ENCODE data around the gene EYS. TPM values are rescaled to one million over a fixed set of nuclear protein-coding genes. Genes with fewer than 3 reads are reported as not detected.
A peak's percentile ranks its signal among the peaks of the same experiment; 100 is the strongest.

EYS gene
- total and polyA plus RNA-seq, 3 experiments from 2014 or later, result not detected

- DNase-seq, result no peak
- H3K36me3 Mint-ChIP-seq, result no peaks in the 10 kb centered on the region
- H3K4me1 Mint-ChIP-seq, result no peaks in the 10 kb centered on the region
- Histone ChIP-seq H3K4me1 (ENCODE audit: insufficient read depth, low read length) (no peaks in the 10 kb centered on the region), H3K27ac (ENCODE audit: low read depth, low read length) (no peak overlapping the region), H3K36me3 (ENCODE audit: insufficient read depth, low read length) (no peaks in the 10 kb centered on the region), H3K27me3 (ENCODE audit: insufficient read depth, low read length, poor library complexity, severe bottlenecking) (no peaks in the 10 kb centered on the region), H3K9me3 (ENCODE audit: low read length) (no peaks in the 10 kb centered on the region), H3K4me3 (ENCODE audit: low read length) (no peak overlapping the region)
- no peak overlapping the region for H3K27ac Mint-ChIP-seq
- ChIA-PET POLR2A (no interaction called here), CTCF (no interaction called here)
- no peaks in the 10 kb centered on the region for H3K27me3 Mint-ChIP-seq
- H3K4me3 Mint-ChIP-seq, result no peak overlapping the region
- H3K9me3 Mint-ChIP-seq, result peaks cover 0 to 10% (median 5%) of the 10 kb centered on the region in 5 donors
Observed at GRCh38 chr6:65557224-65557623, 149.8 kb downstream of the EYS start.

- no peaks in the 10 kb centered on the region for H3K9me3 ChIP-seq (ENCODE audit: low read length)
- no peaks in the 10 kb centered on the region for H3K27me3 Mint-ChIP-seq
- POLR2A ChIA-PET, result no interaction called here
- H3K4me1 Mint-ChIP-seq, result no peaks in the 10 kb centered on the region
- peaks cover 0 to 16% (median 3%) of the 10 kb centered on the region in 5 donors for H3K9me3 Mint-ChIP-seq
- no peak overlapping the region for H3K4me3 ChIP-seq (ENCODE audit: low read length)
- CTCF ChIA-PET, result no interaction called here
- DNase-seq, result no peak
- H3K27ac ChIP-seq (ENCODE audit: low read depth, low read length), result no peak overlapping the region
- no peaks in the 10 kb centered on the region for H3K4me1 ChIP-seq (ENCODE audit: insufficient read depth, low read length)
- H3K36me3 Mint-ChIP-seq, result no peaks in the 10 kb centered on the region
- no peak overlapping the region for H3K4me3 Mint-ChIP-seq
- no peaks in the 10 kb centered on the region for H3K36me3 ChIP-seq (ENCODE audit: insufficient read depth, low read length)
- H3K27me3 ChIP-seq (ENCODE audit: insufficient read depth, low read length, poor library complexity, severe bottlenecking), result no peaks in the 10 kb centered on the region
- peak overlapping the region in 1 of 8 donors; percentile 4 for H3K27ac Mint-ChIP-seq
Observed at GRCh38 chr6:65546894-65547293, 160.1 kb downstream of the EYS start.

DNA sequence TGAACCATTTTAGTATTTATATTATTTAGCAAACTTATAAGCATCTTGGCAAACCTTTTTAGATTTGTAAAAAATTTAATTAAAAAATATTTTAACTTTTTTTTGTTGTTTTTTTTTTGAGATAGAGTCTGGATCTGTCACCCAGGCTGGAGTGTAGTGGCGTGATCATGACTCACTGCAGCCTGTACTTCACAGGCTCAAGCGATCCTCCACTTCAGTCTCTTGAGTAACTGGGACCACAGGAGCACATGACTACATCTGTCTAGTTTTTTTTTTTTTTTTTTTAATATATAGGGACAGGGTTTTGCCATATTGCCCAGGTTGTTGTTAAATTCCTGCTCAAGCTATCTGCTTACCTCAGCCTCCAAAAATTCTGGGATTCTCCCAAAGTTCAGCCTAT is 161.1 kb downstream of the EYS start:
- H3K27me3 Mint-ChIP-seq, result no peaks in the 10 kb centered on the region
- Histone ChIP-seq H3K4me3 (ENCODE audit: low read length) (no peak overlapping the region), H3K27me3 (ENCODE audit: insufficient read depth, low read length, poor library complexity, severe bottlenecking) (no peaks in the 10 kb centered on the region), H3K4me1 (ENCODE audit: insufficient read depth, low read length) (no peaks in the 10 kb centered on the region), H3K36me3 (ENCODE audit: insufficient read depth, low read length) (no peaks in the 10 kb centered on the region), H3K9me3 (ENCODE audit: low read length) (no peaks in the 10 kb centered on the region), H3K27ac (ENCODE audit: low read depth, low read length) (no peak overlapping the region)
- no peaks in the 10 kb centered on the region for H3K36me3 Mint-ChIP-seq
- H3K9me3 Mint-ChIP-seq, result peaks cover 1 to 16% (median 4%) of the 10 kb centered on the region in 5 donors
- no peak for DNase-seq
- ChIA-PET CTCF (no interaction called here), POLR2A (no interaction called here)
- no peak overlapping the region for H3K27ac Mint-ChIP-seq
- H3K4me1 Mint-ChIP-seq, result no peaks in the 10 kb centered on the region
- no peak overlapping the region for H3K4me3 Mint-ChIP-seq

- POLR2A ChIA-PET, result no interaction called here
- Mint-ChIP-seq H3K9me3 (peaks cover 0 to 42% (median 7%) of the 10 kb centered on the region in 5 donors), H3K4me3 (no peak overlapping the region), H3K4me1 (no peaks in the 10 kb centered on the region), H3K27ac (no peak overlapping the region), H3K27me3 (no peaks in the 10 kb centered on the region), H3K36me3 (no peaks in the 10 kb centered on the region)
- no peak for DNase-seq
- Histone ChIP-seq H3K27me3 (ENCODE audit: insufficient read depth, low read length, poor library complexity, severe bottlenecking) (no peaks in the 10 kb centered on the region), H3K4me3 (ENCODE audit: low read length) (no peak overlapping the region), H3K9me3 (ENCODE audit: low read length) (no peaks in the 10 kb centered on the region), H3K36me3 (ENCODE audit: insufficient read depth, low read length) (no peaks in the 10 kb centered on the region), H3K27ac (ENCODE audit: low read depth, low read length) (no peak overlapping the region), H3K4me1 (ENCODE audit: insufficient read depth, low read length) (no peaks in the 10 kb centered on the region)
- CTCF ChIA-PET, result no interaction called here
Observed at GRCh38 chr6:65538644-65539043, 168.4 kb downstream of the EYS start.

DNA sequence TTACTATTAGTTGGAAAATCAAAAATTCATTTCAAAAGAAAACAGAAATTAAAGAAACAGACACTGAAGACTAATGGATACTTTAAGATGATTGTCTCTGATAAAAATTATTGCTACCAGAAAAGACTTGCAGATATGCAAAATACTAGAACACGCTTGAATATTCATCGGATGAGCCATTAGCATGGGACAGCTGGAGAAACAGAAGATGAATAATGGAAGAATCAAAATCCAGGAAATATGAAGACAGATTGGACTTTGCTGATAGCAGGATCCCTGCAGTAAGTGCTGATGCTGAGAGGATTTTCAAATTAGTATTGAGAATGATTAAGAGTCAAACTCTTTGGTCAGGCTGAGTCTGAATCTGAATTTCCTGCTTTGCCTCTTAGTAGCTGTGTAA is 169.4 kb downstream of the EYS start:
- H3K27me3 ChIP-seq (ENCODE audit: insufficient read depth, low read length, poor library complexity, severe bottlenecking), result no peaks in the 10 kb centered on the region
- Mint-ChIP-seq H3K27me3 (no peaks in the 10 kb centered on the region), H3K4me3 (no peak overlapping the region), H3K4me1 (no peaks in the 10 kb centered on the region), H3K27ac (no peak overlapping the region), H3K9me3 (peaks cover 0 to 40% (median 12%) of the 10 kb centered on the region in 5 donors), H3K36me3 (no peaks in the 10 kb centered on the region)
- H3K36me3 ChIP-seq (ENCODE audit: insufficient read depth, low read length), result no peaks in the 10 kb centered on the region
- H3K4me1 ChIP-seq (ENCODE audit: insufficient read depth, low read length), result no peaks in the 10 kb centered on the region
- ChIA-PET POLR2A (no interaction called here), CTCF (no interaction called here)
- no peak overlapping the region for H3K4me3 ChIP-seq (ENCODE audit: low read length)
- no peaks in the 10 kb centered on the region for H3K9me3 ChIP-seq (ENCODE audit: low read length)
- H3K27ac ChIP-seq (ENCODE audit: low read depth, low read length), result no peak overlapping the region
- no peak for DNase-seq

- DNase-seq, result no peak
- H3K9me3 Mint-ChIP-seq, result peaks cover 0 to 36% (median 12%) of the 10 kb centered on the region in 5 donors
- POLR2A ChIA-PET, result no interaction called here
- no peaks in the 10 kb centered on the region for H3K36me3 Mint-ChIP-seq
- Histone ChIP-seq H3K27ac (ENCODE audit: low read depth, low read length) (no peak overlapping the region), H3K4me1 (ENCODE audit: insufficient read depth, low read length) (no peaks in the 10 kb centered on the region), H3K36me3 (ENCODE audit: insufficient read depth, low read length) (no peaks in the 10 kb centered on the region), H3K4me3 (ENCODE audit: low read length) (no peak overlapping the region), H3K9me3 (ENCODE audit: low read length) (no peaks in the 10 kb centered on the region), H3K27me3 (ENCODE audit: insufficient read depth, low read length, poor library complexity, severe bottlenecking) (no peaks in the 10 kb centered on the region)
- no peaks in the 10 kb centered on the region for H3K4me1 Mint-ChIP-seq
- CTCF ChIA-PET, result no interaction called here
- H3K4me3 Mint-ChIP-seq, result no peak overlapping the region
- no peak overlapping the region for H3K27ac Mint-ChIP-seq
- no peaks in the 10 kb centered on the region for H3K27me3 Mint-ChIP-seq
Observed at GRCh38 chr6:65531533-65531932, 175.5 kb downstream of the EYS start.

GRCh38 chr6:65524232-65524631 is 182.8 kb downstream of the EYS start:
- Histone ChIP-seq H3K36me3 (ENCODE audit: insufficient read depth, low read length) (no peaks in the 10 kb centered on the region), H3K4me3 (ENCODE audit: low read length) (no peak overlapping the region), H3K4me1 (ENCODE audit: insufficient read depth, low read length) (no peaks in the 10 kb centered on the region), H3K27ac (ENCODE audit: low read depth, low read length) (no peak overlapping the region), H3K27me3 (ENCODE audit: insufficient read depth, low read length, poor library complexity, severe bottlenecking) (no peaks in the 10 kb centered on the region), H3K9me3 (ENCODE audit: low read length) (no peaks in the 10 kb centered on the region)
- CTCF ChIA-PET, result interaction anchor here (0.6 kb wide), 1 partner anchor 566 kb away, joined by 3 read pairs; no protein-coding TSS in a partner anchor
- H3K9me3 Mint-ChIP-seq, result peaks cover 2 to 46% (median 15%) of the 10 kb centered on the region in 5 donors
- no peak overlapping the region for H3K4me3 Mint-ChIP-seq
- H3K27me3 Mint-ChIP-seq, result no peaks in the 10 kb centered on the region
- H3K27ac Mint-ChIP-seq, result no peak overlapping the region
- DNase-seq, result no peak
- POLR2A ChIA-PET, result no interaction called here
- no peaks in the 10 kb centered on the region for H3K36me3 Mint-ChIP-seq
- H3K4me1 Mint-ChIP-seq, result no peaks in the 10 kb centered on the region

- Mint-ChIP-seq H3K9me3 (peaks cover 1 to 34% (median 14%) of the 10 kb centered on the region in 5 donors), H3K4me1 (no peaks in the 10 kb centered on the region), H3K36me3 (no peaks in the 10 kb centered on the region), H3K27me3 (no peaks in the 10 kb centered on the region), H3K27ac (no peak overlapping the region), H3K4me3 (no peak overlapping the region)
- no peak for DNase-seq
- Histone ChIP-seq H3K27me3 (ENCODE audit: insufficient read depth, low read length, poor library complexity, severe bottlenecking) (no peaks in the 10 kb centered on the region), H3K4me1 (ENCODE audit: insufficient read depth, low read length) (no peaks in the 10 kb centered on the region), H3K9me3 (ENCODE audit: low read length) (no peaks in the 10 kb centered on the region), H3K4me3 (ENCODE audit: low read length) (no peak overlapping the region), H3K36me3 (ENCODE audit: insufficient read depth, low read length) (no peaks in the 10 kb centered on the region), H3K27ac (ENCODE audit: low read depth, low read length) (no peak overlapping the region)
- ChIA-PET CTCF (no interaction called here), POLR2A (no interaction called here)
Observed at GRCh38 chr6:65505736-65506135, 201.3 kb downstream of the EYS start.

DNA sequence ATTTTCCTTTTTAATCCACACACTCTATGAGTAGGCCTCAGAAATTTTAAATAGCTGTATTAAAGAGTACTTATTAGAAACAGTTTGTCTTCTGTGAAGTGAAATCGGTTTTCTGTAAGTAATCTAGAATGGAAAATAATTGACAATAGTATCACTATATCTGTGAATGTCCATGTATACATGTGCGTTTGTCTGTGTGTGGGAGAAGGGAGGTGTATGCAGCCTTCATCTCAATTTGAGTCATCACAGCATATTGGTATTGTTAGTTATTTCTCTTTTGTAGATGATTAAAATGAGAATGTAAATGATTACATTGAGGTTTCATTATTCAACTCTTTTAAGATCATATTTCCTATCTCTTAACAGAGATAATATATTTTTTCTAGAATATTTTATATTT is 206.0 kb downstream of the EYS start:
- Mint-ChIP-seq H3K4me3 (no peak overlapping the region), H3K27me3 (no peaks in the 10 kb centered on the region), H3K9me3 (peaks cover 0 to 18% (median 12%) of the 10 kb centered on the region in 5 donors), H3K36me3 (peaks cover 0 to 2% (median 0%) of the 10 kb centered on the region in 3 donors), H3K27ac (no peak overlapping the region), H3K4me1 (no peaks in the 10 kb centered on the region)
- Histone ChIP-seq H3K27me3 (ENCODE audit: insufficient read depth, low read length, poor library complexity, severe bottlenecking) (no peaks in the 10 kb centered on the region), H3K4me1 (ENCODE audit: insufficient read depth, low read length) (no peaks in the 10 kb centered on the region), H3K36me3 (ENCODE audit: insufficient read depth, low read length) (no peaks in the 10 kb centered on the region), H3K9me3 (ENCODE audit: low read length) (no peaks in the 10 kb centered on the region), H3K27ac (ENCODE audit: low read depth, low read length) (no peak overlapping the region), H3K4me3 (ENCODE audit: low read length) (no peak overlapping the region)
- CTCF ChIA-PET, result no interaction called here
- no peak for DNase-seq
- POLR2A ChIA-PET, result interaction anchor here (0.6 kb wide), 1 partner anchor 1911 kb away, joined by 3 read pairs; no protein-coding TSS in a partner anchor

Measured in CD8-positive, alpha-beta memory T cell (primary cell).